Measurements from ENCODE around the gene PAGE3.

GRCh38 chrX:55220119-55220794 is 44.5 kb downstream of the PAGE3 start, which contains the start of gene PAGE5:
- no peak for TF ChIP-seq POLR2A (IDR thresholded peaks at IDR 0.05; ENCODE audit: low read depth, low read length)
- TF ChIP-seq TAF1 (IDR thresholded peaks at IDR 0.05; ENCODE audit: low read depth, low read length) = no peak
- TF ChIP-seq POLR2AphosphoS5 (IDR thresholded peaks at IDR 0.05; ENCODE audit: low read depth, low read length) = no peak
- no peak for TF ChIP-seq SPI1 (IDR thresholded peaks at IDR 0.05; ENCODE audit: low read depth, low read length)
- no peak for TF ChIP-seq POU2F2 (IDR thresholded peaks at IDR 0.05; ENCODE audit: low read depth, low read length)

Data from GM12891 (cell line).